Measurements from ENCODE around the gene MGAT5B. TPM values are rescaled to one million over a fixed set of nuclear protein-coding genes. Genes with fewer than 3 reads are reported as not detected.
"Not testable (repeated sequence)": the region's sequence is repeated elsewhere in the genome, so short reads cannot be mapped to it uniquely, and the experiment has no call there.

Gene MGAT5B
- total RNA-seq, 2 donors from 2014 or later = 3.6 TPM; not detected in 1

DNA sequence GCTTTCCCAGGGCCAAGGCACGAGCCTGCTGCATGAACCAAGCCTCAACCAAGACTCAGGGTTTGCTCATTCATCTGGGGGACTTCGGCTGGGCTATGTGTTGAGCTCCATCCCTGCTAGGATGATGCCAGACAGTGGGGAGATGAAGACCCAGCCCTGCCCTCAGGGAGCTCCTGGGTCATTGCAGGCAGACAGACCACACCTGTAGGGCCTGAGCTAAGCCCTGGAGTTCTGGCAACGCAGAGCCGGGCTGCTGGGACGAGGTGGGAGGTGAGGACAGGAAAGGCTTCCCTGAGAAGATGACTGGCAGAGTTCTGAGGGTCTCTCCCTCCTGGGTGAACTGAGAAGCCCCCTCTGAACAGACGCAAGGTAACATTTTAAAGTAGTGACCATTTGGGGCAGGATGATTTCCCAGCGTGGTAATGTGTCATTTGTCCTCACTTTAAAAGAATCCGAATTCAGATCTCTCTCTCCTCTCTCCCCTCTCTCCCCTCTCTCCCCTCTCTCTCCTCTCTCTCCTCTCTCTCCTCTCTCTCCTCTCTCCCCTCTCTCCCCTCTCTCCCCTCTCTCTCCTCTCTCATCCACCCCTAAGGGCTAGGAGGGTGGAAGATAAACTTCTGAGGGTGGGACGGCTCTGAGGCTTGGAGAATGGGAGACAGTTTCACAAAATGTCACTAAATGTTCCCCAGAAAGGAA lies 98.4 kb downstream of the MGAT5B start:
- Histone ChIP-seq H3K36me3 (replicated peaks in 1 of 2; ENCODE audit: insufficient read depth in 1 of 2, low read depth in 2 of 2) (no peaks in the 10 kb centered on the region), H3K9me3 (no peaks in the 10 kb centered on the region), H3K4me3 (no peak overlapping the region), H3K27me3 (peaks cover 0 to 4% of the 10 kb centered on the region in 2 donors), H3K4me1 (peaks cover 18% of the 10 kb centered on the region), H3K27ac (no peak overlapping the region)
- ATAC-seq (no peak), DNase-seq (no peak)
- TF ChIP-seq POLR2A (IDR thresholded peaks at IDR 0.05) = no peak
- TF ChIP-seq, protein P1, sequence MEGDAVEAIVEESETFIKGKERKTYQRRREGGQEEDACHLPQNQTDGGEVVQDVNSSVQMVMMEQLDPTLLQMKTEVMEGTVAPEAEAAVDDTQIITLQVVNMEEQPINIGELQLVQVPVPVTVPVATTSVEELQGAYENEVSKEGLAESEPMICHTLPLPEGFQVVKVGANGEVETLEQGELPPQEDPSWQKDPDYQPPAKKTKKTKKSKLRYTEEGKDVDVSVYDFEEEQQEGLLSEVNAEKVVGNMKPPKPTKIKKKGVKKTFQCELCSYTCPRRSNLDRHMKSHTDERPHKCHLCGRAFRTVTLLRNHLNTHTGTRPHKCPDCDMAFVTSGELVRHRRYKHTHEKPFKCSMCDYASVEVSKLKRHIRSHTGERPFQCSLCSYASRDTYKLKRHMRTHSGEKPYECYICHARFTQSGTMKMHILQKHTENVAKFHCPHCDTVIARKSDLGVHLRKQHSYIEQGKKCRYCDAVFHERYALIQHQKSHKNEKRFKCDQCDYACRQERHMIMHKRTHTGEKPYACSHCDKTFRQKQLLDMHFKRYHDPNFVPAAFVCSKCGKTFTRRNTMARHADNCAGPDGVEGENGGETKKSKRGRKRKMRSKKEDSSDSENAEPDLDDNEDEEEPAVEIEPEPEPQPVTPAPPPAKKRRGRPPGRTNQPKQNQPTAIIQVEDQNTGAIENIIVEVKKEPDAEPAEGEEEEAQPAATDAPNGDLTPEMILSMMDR (IDR thresholded peaks at IDR 0.05) = no peak
- 58 to 64% methylated on average over 9 of the region's 9 CpGs for WGBS, 2 donors
- intact Hi-C loops (cut with DNase I) = no loop called here

DNA sequence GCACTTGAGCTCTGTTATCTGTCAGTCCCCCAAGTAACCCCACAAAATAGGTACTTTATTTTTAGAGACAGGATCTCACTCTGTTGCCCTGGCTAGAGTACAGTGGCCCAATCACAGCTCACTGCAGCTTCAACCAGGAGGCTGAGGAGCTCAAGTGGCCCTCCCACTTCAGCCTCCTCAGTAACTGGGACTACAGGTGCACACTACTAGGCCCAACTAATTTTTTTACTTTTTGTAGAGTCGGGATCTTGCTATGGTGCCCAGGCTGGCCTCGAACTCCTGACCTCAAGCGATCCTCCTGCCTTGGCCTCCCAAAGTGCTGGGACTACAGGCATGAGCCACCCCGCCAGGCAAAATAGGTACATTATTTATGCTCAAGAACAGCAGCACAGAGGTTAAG lies 99.6 kb downstream of the MGAT5B start:
- no peak for DNase-seq
- H3K27ac ChIP-seq = no peak overlapping the region
- H3K4me3 ChIP-seq = no peak overlapping the region
- intact Hi-C loops (cut with DNase I) = no loop called here
- TF ChIP-seq, protein P1 (IDR thresholded peaks at IDR 0.05) = no peak
- TF ChIP-seq POLR2A (IDR thresholded peaks at IDR 0.05) = no peak
- no peaks in the 10 kb centered on the region for H3K9me3 ChIP-seq
- peaks cover 18% of the 10 kb centered on the region for H3K4me1 ChIP-seq
- peaks cover 0 to 4% of the 10 kb centered on the region in 2 donors for H3K27me3 ChIP-seq
- H3K36me3 ChIP-seq (replicated peaks in 1 of 2; ENCODE audit: insufficient read depth in 1 of 2, low read depth in 2 of 2) = no peaks in the 10 kb centered on the region
- WGBS, 2 donors = 93 to 97% methylated on average over 4 of the region's 4 CpGs
- ATAC-seq = no peak

DNA sequence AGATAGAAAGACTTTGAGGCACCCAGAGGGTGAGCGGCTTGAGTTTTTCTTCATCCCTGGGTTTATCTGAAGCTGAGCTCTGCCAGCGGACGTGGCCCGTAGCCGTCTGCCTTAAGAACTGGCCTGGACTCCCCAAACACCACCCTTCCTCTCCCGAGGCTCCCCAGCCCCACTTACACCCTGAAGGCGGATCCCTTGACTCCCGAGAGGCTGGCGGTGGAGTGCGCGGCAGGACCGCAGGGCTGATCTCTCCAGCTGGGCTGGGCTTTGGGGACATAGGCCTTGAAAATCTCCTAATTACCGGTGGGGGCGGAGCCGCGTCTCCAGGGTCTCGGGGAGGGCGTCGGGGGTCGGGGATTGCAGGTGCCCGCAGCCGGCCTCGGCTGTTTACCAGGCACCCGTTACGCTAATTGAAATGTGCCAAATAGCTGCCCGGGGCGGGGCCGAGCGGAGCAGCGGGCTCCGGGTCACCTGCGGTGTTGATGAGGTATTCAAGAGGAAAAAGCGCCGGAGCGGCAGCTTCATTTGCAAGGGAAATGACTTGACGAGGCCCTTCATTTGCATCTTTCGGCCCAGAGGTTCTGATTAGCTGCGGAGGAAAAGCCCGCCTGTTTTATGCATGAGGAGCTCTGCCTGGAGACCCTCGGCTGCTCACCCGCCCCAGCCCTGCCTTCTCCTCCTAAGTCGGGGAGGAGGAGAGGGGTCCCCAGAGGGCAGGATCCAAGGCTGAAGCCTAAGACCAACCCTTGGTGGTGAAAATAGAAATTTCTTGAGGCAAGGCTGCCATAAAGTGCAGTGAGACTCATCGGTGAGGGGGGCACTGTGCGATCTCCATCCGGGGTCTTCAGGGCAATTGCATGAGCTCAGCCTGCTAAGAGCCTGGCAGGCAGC lies 100.7 kb downstream of the MGAT5B start:
- TF ChIP-seq, protein P1 (IDR thresholded peaks at IDR 0.05) = no peak
- no peak for TF ChIP-seq POLR2A (IDR thresholded peaks at IDR 0.05)
- no peaks in the 10 kb centered on the region for H3K9me3 ChIP-seq
- intact Hi-C loops (cut with DNase I) = no loop called here
- H3K4me1 ChIP-seq = peaks cover 18% of the 10 kb centered on the region
- 5% methylated on average over 42 to 45 of the region's 45 CpGs for WGBS, 2 donors
- H3K27ac ChIP-seq = no peak overlapping the region
- H3K36me3 ChIP-seq (replicated peaks in 1 of 2; ENCODE audit: insufficient read depth in 1 of 2, low read depth in 2 of 2) = no peaks in the 10 kb centered on the region
- H3K27me3 ChIP-seq = peaks cover 0 to 4% of the 10 kb centered on the region in 2 donors
- DNase-seq (peak; percentile 23 to 59 (median 37)), ATAC-seq (peak; percentile 70)
- H3K4me3 ChIP-seq = no peak overlapping the region

DNA sequence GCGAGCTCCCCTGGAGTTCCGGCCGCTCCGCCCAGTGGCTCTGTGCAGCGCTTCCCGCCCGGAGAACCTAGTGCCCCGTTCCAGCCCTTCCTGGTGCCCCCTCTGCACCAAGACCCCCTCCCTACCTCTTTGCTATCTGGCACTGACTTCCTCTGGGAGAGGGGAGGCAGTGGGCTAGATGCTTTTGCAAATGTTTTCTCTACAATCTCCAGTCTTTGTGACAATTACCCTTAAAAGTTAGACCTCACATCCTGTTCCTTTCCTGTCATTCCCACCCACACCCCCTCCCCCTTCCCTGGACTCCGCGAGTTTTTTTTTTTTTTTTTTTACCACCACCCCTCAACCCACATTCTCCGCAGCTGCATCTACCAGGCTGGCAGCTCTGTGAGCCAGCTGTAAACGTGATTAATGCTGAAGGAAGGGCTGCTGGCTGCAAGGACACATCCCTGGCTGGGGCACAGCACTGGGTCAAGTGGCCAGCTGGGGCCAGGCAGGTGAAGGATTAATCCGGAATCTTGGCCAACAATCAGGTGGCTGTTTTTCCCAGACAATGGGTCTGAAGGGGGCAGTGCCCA lies 101.5 kb downstream of the MGAT5B start:
- Histone ChIP-seq H3K4me3 (no peak overlapping the region), H3K27me3 (peaks cover 0 to 4% of the 10 kb centered on the region in 2 donors), H3K36me3 (replicated peaks in 1 of 2; ENCODE audit: insufficient read depth in 1 of 2, low read depth in 2 of 2) (no peaks in the 10 kb centered on the region), H3K27ac (no peak overlapping the region), H3K9me3 (no peaks in the 10 kb centered on the region), H3K4me1 (peaks cover 18% of the 10 kb centered on the region)
- intact Hi-C loops (cut with DNase I) = no loop called here
- TF ChIP-seq, protein P1 (IDR thresholded peaks at IDR 0.05) = no peak
- no peak for TF ChIP-seq POLR2A (IDR thresholded peaks at IDR 0.05)
- peak in 3 of 4 donors; percentile 8 to 36 (median 31) for DNase-seq
- WGBS, 2 donors = 4 to 12% methylated on average over 12 to 13 of the region's 13 CpGs
- peak; percentile 54 for ATAC-seq

DNA sequence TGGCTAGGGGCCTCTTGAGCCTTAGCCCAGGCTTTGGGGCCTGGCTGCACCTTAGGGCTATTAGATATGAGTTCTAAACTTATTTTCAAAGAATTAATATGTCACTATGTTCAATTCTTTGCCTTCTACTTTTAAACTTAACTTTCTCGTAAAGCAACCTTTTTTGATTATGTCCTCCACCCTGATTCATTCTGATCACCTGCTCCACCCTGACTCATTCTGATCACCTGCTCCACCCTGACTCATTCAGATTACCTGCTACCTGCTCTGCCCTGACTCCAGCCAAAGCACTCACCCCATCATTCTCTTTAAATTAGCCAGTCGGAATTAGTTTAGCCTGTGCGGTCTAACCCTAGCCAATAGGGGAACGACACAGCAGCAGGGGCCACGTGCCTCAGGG lies 102.0 kb downstream of the MGAT5B start:
- peaks cover 18% of the 10 kb centered on the region for H3K4me1 ChIP-seq
- H3K9me3 ChIP-seq; intact Hi-C loops (cut with DNase I); ATAC-seq; H3K27me3 ChIP-seq; H3K4me3 ChIP-seq; H3K27ac ChIP-seq; H3K36me3 ChIP-seq (replicated peaks in 1 of 2; ENCODE audit: insufficient read depth in 1 of 2, low read depth in 2 of 2); DNase-seq: not testable (repeated sequence)
- 83 to 90% methylated on average over 5 of the region's 5 CpGs for WGBS, 2 donors

Measured in body of pancreas (tissue), 4 donors.